Left ventricle myocardium inferior (tissue), 1 donor: Measurements from ENCODE around the gene VAV2. TPM values are rescaled to one million over a fixed set of nuclear protein-coding genes. Genes with fewer than 3 reads are reported as not detected.

Source experiments
- DNase-seq: peaks from one replicate; pipeline ENCODE4 v3.0.0-alpha.2; 2020
- H3K27ac ChIP-seq: fragments of 200-600 bp; replicated peaks from 2 replicates; pipeline ENCODE4 v1.8.0; 2021
- H3K27me3 ChIP-seq: fragments of 200-600 bp; 2 replicates; pipeline ENCODE4 v1.8.0; 2021; ENCODE audit warnings: low read depth
- H3K36me3 ChIP-seq: fragments of 200-600 bp; 2 replicates; pipeline ENCODE4 v1.8.0; 2021
- H3K4me1 ChIP-seq: fragments of 200-600 bp; 2 replicates; pipeline ENCODE4 v1.8.0; 2021
- H3K4me3 ChIP-seq: fragments of 200-600 bp; 2 replicates; pipeline ENCODE4 v1.8.0; 2021; ENCODE audit warnings: mild to moderate bottlenecking, moderate library complexity
- H3K9me3 ChIP-seq: fragments of 200-600 bp; replicated peaks from 2 replicates; pipeline ENCODE4 v1.8.0; 2021
- intact Hi-C: fragments of 100-400 bp; cut with micrococcal nuclease; formaldehyde crosslinking; loops from one replicate; pipeline ENCODE4 v1.11.0; 2022
- total RNA-seq: library from RNA; stranded (reverse); fragmentation: NEBNext Ultra II Directional; extraction: Animal tissue kit (Norgen Biotek cat#: 25700); gene quantifications from one replicate; pipeline ENCODE4 v1.2.1, GENCODE V29; 2021
- TF ChIP-seq, protein P1 (sequence below): fragments of 200-600 bp; IDR thresholded peaks from 2 replicates; pipeline ENCODE4 v1.8.0; 2021; ENCODE audit warnings: antibody characterized with exemption, mild to moderate bottlenecking, borderline replicate concordance
- donor health status: DM: no; HTN: yes; CAD: no; lungs with severe emphysema.

The VAV2 gene
- total RNA-seq, 1 donor from 2014 or later: 4.1 TPM

GRCh38 chr9:133963166-133963565 is 29.0 kb downstream of the VAV2 start:
- no peak for DNase-seq
- TF ChIP-seq, protein P1, sequence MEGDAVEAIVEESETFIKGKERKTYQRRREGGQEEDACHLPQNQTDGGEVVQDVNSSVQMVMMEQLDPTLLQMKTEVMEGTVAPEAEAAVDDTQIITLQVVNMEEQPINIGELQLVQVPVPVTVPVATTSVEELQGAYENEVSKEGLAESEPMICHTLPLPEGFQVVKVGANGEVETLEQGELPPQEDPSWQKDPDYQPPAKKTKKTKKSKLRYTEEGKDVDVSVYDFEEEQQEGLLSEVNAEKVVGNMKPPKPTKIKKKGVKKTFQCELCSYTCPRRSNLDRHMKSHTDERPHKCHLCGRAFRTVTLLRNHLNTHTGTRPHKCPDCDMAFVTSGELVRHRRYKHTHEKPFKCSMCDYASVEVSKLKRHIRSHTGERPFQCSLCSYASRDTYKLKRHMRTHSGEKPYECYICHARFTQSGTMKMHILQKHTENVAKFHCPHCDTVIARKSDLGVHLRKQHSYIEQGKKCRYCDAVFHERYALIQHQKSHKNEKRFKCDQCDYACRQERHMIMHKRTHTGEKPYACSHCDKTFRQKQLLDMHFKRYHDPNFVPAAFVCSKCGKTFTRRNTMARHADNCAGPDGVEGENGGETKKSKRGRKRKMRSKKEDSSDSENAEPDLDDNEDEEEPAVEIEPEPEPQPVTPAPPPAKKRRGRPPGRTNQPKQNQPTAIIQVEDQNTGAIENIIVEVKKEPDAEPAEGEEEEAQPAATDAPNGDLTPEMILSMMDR: no peak
- Histone ChIP-seq H3K4me3 (no peak overlapping the region), H3K27me3 (no peaks in the 10 kb centered on the region), H3K9me3 (peaks cover 23% of the 10 kb centered on the region), H3K4me1 (peaks cover 39% of the 10 kb centered on the region), H3K36me3 (no peaks in the 10 kb centered on the region), H3K27ac (no peak overlapping the region)
- intact Hi-C loops: no loop called here

DNA sequence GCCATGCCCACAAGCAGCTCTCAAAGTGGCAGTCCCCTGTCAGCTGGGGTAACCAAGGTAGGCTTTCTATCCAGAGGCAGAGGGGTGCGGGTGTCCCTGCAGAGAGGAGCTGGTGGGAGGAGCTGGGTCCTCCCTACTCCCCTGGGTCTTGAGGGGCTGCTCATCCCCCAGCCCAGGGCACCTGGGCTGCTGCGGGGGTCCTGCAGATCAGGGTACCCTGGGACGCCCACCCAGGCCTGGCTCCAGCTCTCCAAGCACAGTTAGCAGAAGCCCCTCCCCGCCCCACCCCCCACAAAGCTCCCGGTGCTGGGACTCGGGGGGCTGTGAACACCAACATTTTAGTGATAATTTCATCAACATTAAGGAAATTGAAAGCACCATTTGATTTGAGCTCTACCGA is 29.8 kb downstream of the VAV2 start:
- Histone ChIP-seq H3K36me3 (no peaks in the 10 kb centered on the region), H3K27ac (no peak overlapping the region), H3K27me3 (no peaks in the 10 kb centered on the region), H3K4me1 (peaks cover 41% of the 10 kb centered on the region), H3K9me3 (peaks cover 23% of the 10 kb centered on the region), H3K4me3 (no peak overlapping the region)
- TF ChIP-seq, protein P1: no peak
- no peak for DNase-seq
- intact Hi-C loops: no loop called here

GRCh38 chr9:133961226-133962165 is 30.6 kb downstream of the VAV2 start:
- peaks cover 50% of the 10 kb centered on the region for H3K4me1 ChIP-seq

DNA sequence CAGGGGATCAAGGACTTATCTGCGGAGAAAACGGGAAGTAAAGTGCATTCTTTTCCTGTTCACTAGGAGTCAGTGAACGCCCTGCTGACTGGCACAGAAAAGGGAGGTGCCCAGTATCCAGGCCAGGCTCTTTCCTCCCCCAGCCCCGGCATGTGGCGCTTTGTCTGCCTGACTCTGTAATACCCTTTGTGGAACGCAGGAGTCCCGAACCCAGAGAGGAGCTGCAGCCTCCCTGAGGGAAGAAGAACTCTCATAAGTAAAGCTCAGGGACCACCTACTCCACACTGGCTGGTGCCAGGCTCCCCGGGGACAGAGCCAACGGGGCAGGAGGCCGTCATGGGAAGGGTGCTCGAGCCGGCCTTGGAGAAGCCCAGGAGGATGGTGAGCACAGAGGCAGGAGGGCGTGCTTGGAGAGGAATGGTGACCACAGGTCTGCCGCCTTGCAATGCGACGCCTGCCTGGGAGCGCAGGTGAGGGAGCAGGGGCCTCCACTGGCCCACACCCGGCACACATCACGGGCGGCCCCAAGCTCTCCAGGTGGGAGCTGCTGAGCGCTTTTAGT is 31.5 kb downstream of the VAV2 start:
- intact Hi-C loops: no loop called here
- TF ChIP-seq, protein P1: no peak
- H3K36me3 ChIP-seq: no peaks in the 10 kb centered on the region
- peaks cover 58% of the 10 kb centered on the region for H3K4me1 ChIP-seq
- DNase-seq: no peak
- peaks cover 15% of the 10 kb centered on the region for H3K9me3 ChIP-seq
- H3K4me3 ChIP-seq: no peak overlapping the region
- H3K27me3 ChIP-seq: no peaks in the 10 kb centered on the region
- no peak overlapping the region for H3K27ac ChIP-seq

More at GRCh38 chr9:133961226-133962165, 30.6 kb downstream of the VAV2 start:
- intact Hi-C loops: no loop called here
- no peak overlapping the region for H3K4me3 ChIP-seq
- H3K9me3 ChIP-seq: peaks cover 23% of the 10 kb centered on the region
- no peak overlapping the region for H3K27ac ChIP-seq
- no peaks in the 10 kb centered on the region for H3K27me3 ChIP-seq
- no peak for DNase-seq
- TF ChIP-seq, protein P1: no peak
- H3K36me3 ChIP-seq: no peaks in the 10 kb centered on the region

DNA sequence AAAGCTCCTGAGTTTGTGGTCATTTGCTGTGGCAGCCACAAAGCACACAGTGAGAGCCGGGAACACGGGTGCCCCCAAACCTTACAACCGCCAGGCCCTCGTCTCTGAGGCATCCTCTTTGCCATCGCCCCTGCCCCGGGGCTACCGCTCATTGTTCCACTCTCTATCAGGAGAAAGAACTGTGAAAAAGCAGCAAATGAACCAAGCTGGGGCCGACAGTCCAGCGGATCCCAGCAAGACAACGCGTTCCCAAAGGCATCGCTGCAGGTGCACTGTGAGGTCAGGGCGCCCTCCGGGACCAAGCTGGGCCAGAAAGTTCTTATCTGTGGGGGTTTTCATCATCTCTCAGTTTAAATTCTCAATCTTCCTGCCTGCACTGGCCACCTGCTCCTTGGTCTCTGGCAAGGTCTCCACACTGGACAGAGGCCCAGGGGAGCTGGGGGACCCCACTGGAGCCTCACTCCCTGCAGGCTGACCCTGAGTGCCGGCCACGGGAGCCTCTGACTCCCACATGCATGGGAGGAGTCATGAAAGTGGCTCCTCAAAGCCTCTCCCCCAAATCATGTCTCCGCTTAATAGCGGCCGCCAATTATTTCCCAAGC is 32.1 kb downstream of the VAV2 start:
- Histone ChIP-seq H3K4me3 (no peak overlapping the region), H3K9me3 (peaks cover 11% of the 10 kb centered on the region), H3K27ac (no peak overlapping the region), H3K27me3 (no peaks in the 10 kb centered on the region), H3K36me3 (no peaks in the 10 kb centered on the region), H3K4me1 (peaks cover 60% of the 10 kb centered on the region)
- intact Hi-C loops: no loop called here
- TF ChIP-seq, protein P1: no peak
- DNase-seq: no peak
